ENCODE data around the gene TAF9B. TPM values are rescaled to one million over a fixed set of nuclear protein-coding genes. Genes with fewer than 3 reads are reported as not detected.
"Not testable (repeated sequence)": the region's sequence is repeated elsewhere in the genome, so short reads cannot be mapped to it uniquely, and the experiment has no call there.

Gene TAF9B
- total and polyA plus RNA-seq, 2 donors (not counting 1 experiment from before 2014, with no cell fraction given) = 2.2 to 13.7 TPM

- Mint-ChIP-seq H3K9me3 (ENCODE audit: insufficient read depth) (no peaks in the 10 kb centered on the region), H3K27me3 (no peaks in the 10 kb centered on the region), H3K4me1 (no peaks in the 10 kb centered on the region), H3K27ac (no peak overlapping the region), H3K4me3 (no peak overlapping the region)
- Histone ChIP-seq H2AFZ (ENCODE audit: insufficient read depth, low read depth, low read length, poor library complexity, severe bottlenecking) (no peak overlapping the region), H3K9ac (ENCODE audit: low read length) (no peak overlapping the region), H3K4me3 (ENCODE audit: control extremely low read depth in 1 of 5, extremely low read depth in 1 of 5, insufficient read depth in 1 of 5, low read depth in 2 of 5, low read length in 4 of 5) (no peak overlapping the region), H4K20me1 (ENCODE audit: control insufficient read depth, insufficient read depth, low read length, poor library complexity, severe bottlenecking) (no peaks in the 10 kb centered on the region), H3K4me1 (ENCODE audit: control insufficient read depth in 2 of 2, insufficient read depth in 2 of 2, low read length in 2 of 2) (no peaks in the 10 kb centered on the region), H3K79me2 (ENCODE audit: control insufficient read depth, insufficient read depth, low read length) (no peaks in the 10 kb centered on the region), H3K27ac (ENCODE audit: low read length in 2 of 2) (no peak overlapping the region), H3K4me2 (replicated peaks; ENCODE audit: low read depth, low read length, poor library complexity, severe bottlenecking) (no peak overlapping the region), H3K27me3 (replicated peaks in 1 of 4; ENCODE audit: control extremely low read depth in 1 of 4, control insufficient read depth in 3 of 4, insufficient read depth in 4 of 4, low read length in 3 of 4) (no peaks in the 10 kb centered on the region), H3K36me3 (replicated peaks in 1 of 2; ENCODE audit: control extremely low read depth in 1 of 2, control insufficient read depth in 1 of 2, extremely low read depth in 1 of 2, insufficient read depth in 2 of 2, low read length in 1 of 2) (peaks cover 0 to 25% of the 10 kb centered on the region in 2 experiments), H3K9me3 (ENCODE audit: control extremely low read depth in 1 of 3, control insufficient read depth in 2 of 3, insufficient read depth in 1 of 3, low read length in 2 of 3) (no peaks in the 10 kb centered on the region)
- CTCF ChIA-PET = no interaction called here
- no peak for DNase-seq
- POLR2A ChIA-PET = no interaction called here
- intact Hi-C loops (cut with micrococcal nuclease) = loop anchor here (10.0 kb wide), 4 partner anchors 215 to 1135 kb away; partner anchors contain the start of gene ATP7A
- TF ChIP-seq CTCF (IDR thresholded peaks at IDR 0.05) (no peak), EZH2 (IDR thresholded peaks at IDR 0.05; ENCODE audit: borderline replicate concordance, insufficient read depth, low read depth, low read length, poor library complexity, severe bottlenecking) (no peak)
- no peak for ATAC-seq (ENCODE audit: low read depth)
Observed at GRCh38 chrX:78129714-78130113, 9.7 kb downstream of the TAF9B start.

GRCh38 chrX:78125781-78126180, 13.7 kb downstream of the TAF9B start:
- H3K4me2 ChIP-seq (replicated peaks; ENCODE audit: low read depth, low read length, poor library complexity, severe bottlenecking); H2AFZ ChIP-seq (ENCODE audit: insufficient read depth, low read depth, low read length, poor library complexity, severe bottlenecking); H3K27me3 Mint-ChIP-seq; H3K9ac ChIP-seq (ENCODE audit: low read length); H3K27ac Mint-ChIP-seq; POLR2A ChIA-PET; H3K27ac ChIP-seq (ENCODE audit: low read length in 2 of 2); H3K4me3 Mint-ChIP-seq; H3K9me3 ChIP-seq (ENCODE audit: control extremely low read depth in 1 of 3, control insufficient read depth in 2 of 3, insufficient read depth in 1 of 3, low read length in 2 of 3); intact Hi-C loops (cut with micrococcal nuclease); H3K79me2 ChIP-seq (ENCODE audit: control insufficient read depth, insufficient read depth, low read length); H4K20me1 ChIP-seq (ENCODE audit: control insufficient read depth, insufficient read depth, low read length, poor library complexity, severe bottlenecking); H3K27me3 ChIP-seq (replicated peaks in 1 of 4; ENCODE audit: control extremely low read depth in 1 of 4, control insufficient read depth in 3 of 4, insufficient read depth in 4 of 4, low read length in 3 of 4); H3K4me1 ChIP-seq (ENCODE audit: control insufficient read depth in 2 of 2, insufficient read depth in 2 of 2, low read length in 2 of 2); H3K4me1 Mint-ChIP-seq; H3K9me3 Mint-ChIP-seq (ENCODE audit: insufficient read depth); DNase-seq; ATAC-seq (ENCODE audit: low read depth); H3K4me3 ChIP-seq (ENCODE audit: control extremely low read depth in 1 of 5, extremely low read depth in 1 of 5, insufficient read depth in 1 of 5, low read depth in 2 of 5, low read length in 4 of 5): not testable (repeated sequence)
- CTCF ChIA-PET = interaction anchor here (0.5 to 1.5 kb wide), 2 partner anchors 75 to 956 kb away, joined by 3 to 5 read pairs; no protein-coding TSS in a partner anchor
- H3K36me3 ChIP-seq (replicated peaks in 1 of 2; ENCODE audit: control extremely low read depth in 1 of 2, control insufficient read depth in 1 of 2, extremely low read depth in 1 of 2, insufficient read depth in 2 of 2, low read length in 1 of 2) = peaks cover 0 to 50% of the 10 kb centered on the region in 2 experiments
